ENCODE measurements around the gene OR8D1. TPM values are rescaled to one million over a fixed set of nuclear protein-coding genes. Genes with fewer than 3 reads are reported as not detected.

Gene OR8D1
- total RNA-seq, 2 experiments from 2014 or later, result not detected

DNA sequence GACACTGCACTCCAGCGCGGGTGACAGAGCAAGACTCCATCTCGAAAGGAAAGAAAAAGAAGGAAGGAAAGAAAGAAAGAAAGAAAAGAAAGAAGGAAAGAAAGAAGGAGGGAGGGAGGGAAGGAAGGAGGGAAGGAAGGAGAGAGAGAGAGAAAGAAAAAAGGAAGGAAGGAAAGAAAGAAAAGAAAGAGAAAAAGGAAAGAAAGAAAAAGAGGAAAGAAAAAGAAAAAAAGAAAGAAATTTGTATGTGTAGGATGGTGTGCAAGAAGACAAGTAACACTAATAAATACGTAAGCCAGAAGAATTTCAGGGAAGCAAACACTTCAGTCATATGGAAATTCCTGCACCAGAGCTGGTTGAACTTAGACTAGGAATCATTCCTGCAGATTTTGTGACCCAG, 618 bp downstream of the OR8D1 start:
- Histone ChIP-seq H3K4me1 (ENCODE audit: insufficient read depth, low read length) (no peaks in the 10 kb centered on the region), H3K4me3 (ENCODE audit: low read length) (no peak overlapping the region), H3K27me3 (ENCODE audit: control insufficient read depth in 1 of 2, insufficient read depth in 2 of 2, low read length in 2 of 2) (no peaks in the 10 kb centered on the region), H3K27ac (ENCODE audit: low read depth in 1 of 2, low read length in 2 of 2) (no peak overlapping the region), H3K9me3 (ENCODE audit: control insufficient read depth in 1 of 2, insufficient read depth in 1 of 2, low read length in 2 of 2) (no peaks in the 10 kb centered on the region), H3K36me3 (ENCODE audit: insufficient read depth, low read length) (no peaks in the 10 kb centered on the region)
- CTCF ChIA-PET, result no interaction called here
- Mint-ChIP-seq H3K27ac (no peak overlapping the region), H3K9me3 (no peaks in the 10 kb centered on the region), H3K4me1 (ENCODE audit: low read depth) (no peaks in the 10 kb centered on the region), H3K36me3 (ENCODE audit: low read depth) (no peaks in the 10 kb centered on the region), H3K4me3 (no peak overlapping the region), H3K27me3 (peaks cover 3% of the 10 kb centered on the region)
- ATAC-seq (ENCODE audit: poor library complexity), result no peak
- no peak for DNase-seq
- POLR2A ChIA-PET, result no interaction called here
- intact Hi-C loops (cut with DNase I, micrococcal nuclease), result no loop called here
- TF ChIP-seq, protein P1, sequence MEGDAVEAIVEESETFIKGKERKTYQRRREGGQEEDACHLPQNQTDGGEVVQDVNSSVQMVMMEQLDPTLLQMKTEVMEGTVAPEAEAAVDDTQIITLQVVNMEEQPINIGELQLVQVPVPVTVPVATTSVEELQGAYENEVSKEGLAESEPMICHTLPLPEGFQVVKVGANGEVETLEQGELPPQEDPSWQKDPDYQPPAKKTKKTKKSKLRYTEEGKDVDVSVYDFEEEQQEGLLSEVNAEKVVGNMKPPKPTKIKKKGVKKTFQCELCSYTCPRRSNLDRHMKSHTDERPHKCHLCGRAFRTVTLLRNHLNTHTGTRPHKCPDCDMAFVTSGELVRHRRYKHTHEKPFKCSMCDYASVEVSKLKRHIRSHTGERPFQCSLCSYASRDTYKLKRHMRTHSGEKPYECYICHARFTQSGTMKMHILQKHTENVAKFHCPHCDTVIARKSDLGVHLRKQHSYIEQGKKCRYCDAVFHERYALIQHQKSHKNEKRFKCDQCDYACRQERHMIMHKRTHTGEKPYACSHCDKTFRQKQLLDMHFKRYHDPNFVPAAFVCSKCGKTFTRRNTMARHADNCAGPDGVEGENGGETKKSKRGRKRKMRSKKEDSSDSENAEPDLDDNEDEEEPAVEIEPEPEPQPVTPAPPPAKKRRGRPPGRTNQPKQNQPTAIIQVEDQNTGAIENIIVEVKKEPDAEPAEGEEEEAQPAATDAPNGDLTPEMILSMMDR (IDR thresholded peaks at IDR 0.05), result no peak

DNA sequence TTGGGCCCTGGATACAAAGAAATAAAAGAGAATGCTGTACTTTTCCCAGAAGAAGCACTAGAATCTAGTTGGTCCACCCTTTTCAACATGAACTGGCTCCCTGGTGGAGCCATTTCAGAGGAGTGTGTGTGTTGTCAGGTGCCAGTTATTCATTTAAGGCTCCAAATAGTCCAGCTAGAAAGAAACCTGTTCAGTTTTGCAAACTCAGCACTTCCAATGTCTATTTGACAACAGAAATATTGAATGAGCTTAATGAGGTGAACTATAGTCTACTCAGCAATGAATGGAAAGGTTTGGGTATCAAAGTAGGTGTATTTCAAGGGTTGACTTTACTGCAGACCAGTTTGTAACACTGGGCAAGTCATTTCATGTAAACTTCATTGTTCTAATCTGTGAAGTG, 2.1 kb downstream of the OR8D1 start:
- intact Hi-C loops (cut with DNase I, micrococcal nuclease), result no loop called here

DNA sequence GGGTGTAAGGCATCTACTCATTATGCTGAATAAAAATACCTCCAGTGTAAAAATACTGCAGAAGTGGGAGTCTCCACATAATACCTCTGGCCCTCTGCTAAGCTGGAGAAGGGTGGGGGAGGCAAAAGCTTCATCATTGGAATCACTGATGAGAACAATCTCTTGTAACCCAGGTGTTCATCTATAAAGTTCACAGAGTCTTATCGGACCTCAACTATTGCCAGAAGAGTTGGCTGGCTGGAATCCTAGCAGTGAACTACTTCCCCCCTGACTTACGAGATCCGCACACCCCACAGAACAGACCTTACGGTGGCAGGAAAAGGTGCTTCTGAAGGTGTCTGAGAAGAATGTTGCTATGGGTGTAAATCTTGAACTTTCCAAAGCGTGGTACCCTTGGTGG, 2.5 kb downstream of the OR8D1 start:
- DNase-seq (no peak), ATAC-seq (ENCODE audit: poor library complexity) (no peak)
- no peak overlapping the region for H3K4me3 Mint-ChIP-seq
- Histone ChIP-seq H3K27me3 (ENCODE audit: control insufficient read depth in 1 of 2, insufficient read depth in 2 of 2, low read length in 2 of 2) (no peaks in the 10 kb centered on the region), H3K36me3 (ENCODE audit: insufficient read depth, low read length) (no peaks in the 10 kb centered on the region), H3K4me3 (ENCODE audit: low read length) (no peak overlapping the region), H3K27ac (ENCODE audit: low read depth in 1 of 2, low read length in 2 of 2) (no peak overlapping the region), H3K9me3 (ENCODE audit: control insufficient read depth in 1 of 2, insufficient read depth in 1 of 2, low read length in 2 of 2) (no peaks in the 10 kb centered on the region), H3K4me1 (ENCODE audit: insufficient read depth, low read length) (no peaks in the 10 kb centered on the region)
- TF ChIP-seq, protein P1 (IDR thresholded peaks at IDR 0.05), result no peak
- no peaks in the 10 kb centered on the region for H3K9me3 Mint-ChIP-seq
- no peaks in the 10 kb centered on the region for H3K4me1 Mint-ChIP-seq (ENCODE audit: low read depth)
- CTCF ChIA-PET, result no interaction called here
- peaks cover 12% of the 10 kb centered on the region for H3K27me3 Mint-ChIP-seq
- no peaks in the 10 kb centered on the region for H3K36me3 Mint-ChIP-seq (ENCODE audit: low read depth)
- POLR2A ChIA-PET, result no interaction called here
- intact Hi-C loops (cut with DNase I, micrococcal nuclease), result no loop called here
- H3K27ac Mint-ChIP-seq, result no peak overlapping the region

More for the DNA sequence above, 2.1 kb downstream of the OR8D1 start:
- H3K9me3 Mint-ChIP-seq, result no peaks in the 10 kb centered on the region
- H3K27ac ChIP-seq (ENCODE audit: low read depth in 1 of 2, low read length in 2 of 2), result no peak overlapping the region
- H3K4me1 Mint-ChIP-seq (ENCODE audit: low read depth), result no peaks in the 10 kb centered on the region
- no peak for ATAC-seq (ENCODE audit: poor library complexity)
- no peaks in the 10 kb centered on the region for H3K27me3 ChIP-seq (ENCODE audit: control insufficient read depth in 1 of 2, insufficient read depth in 2 of 2, low read length in 2 of 2)
- no peak overlapping the region for H3K27ac Mint-ChIP-seq
- H3K4me1 ChIP-seq (ENCODE audit: insufficient read depth, low read length), result no peaks in the 10 kb centered on the region
- ChIA-PET CTCF (interaction anchor here (0.7 kb wide), 1 partner anchor 10 kb away, joined by 4 read pairs; no protein-coding TSS in a partner anchor), POLR2A (no interaction called here)
- no peak overlapping the region for H3K4me3 ChIP-seq (ENCODE audit: low read length)
- no peak overlapping the region for H3K4me3 Mint-ChIP-seq
- no peaks in the 10 kb centered on the region for H3K9me3 ChIP-seq (ENCODE audit: control insufficient read depth in 1 of 2, insufficient read depth in 1 of 2, low read length in 2 of 2)
- H3K36me3 Mint-ChIP-seq (ENCODE audit: low read depth), result no peaks in the 10 kb centered on the region
- TF ChIP-seq, protein P1 (IDR thresholded peaks at IDR 0.05), result no peak
- no peak for DNase-seq
- peaks cover 11% of the 10 kb centered on the region for H3K27me3 Mint-ChIP-seq
- no peaks in the 10 kb centered on the region for H3K36me3 ChIP-seq (ENCODE audit: insufficient read depth, low read length)
